IMR-90 (cell line): Measurements from ENCODE around the gene RASSF10. TPM values are rescaled to one million over a fixed set of nuclear protein-coding genes. Genes with fewer than 3 reads are reported as not detected.

Experiments used
- ATAC-seq: fragments of 200-7000 bp; cut with Tn5 transposase; 2 replicates; pipeline ENCODE4 v1.9.1; 2020; ENCODE audit warnings: low read depth, mild to moderate bottlenecking, moderate library complexity
- BruUV-seq: library from RNA; stranded (reverse); fragments of 400-500 nt; replicated peaks from 2 replicates; lab custom pipeline; 2021; lab: Mats Ljungman, UMichigan
- CTCF ChIA-PET: fragments of 300-600 bp; formaldehyde crosslinking; extraction: SDS; loops from one replicate; lab custom pipeline; 2021; ENCODE audit warnings: antibody characterized with exemption; lab: Yijun Ruan, JAX
- POLR2A ChIA-PET: fragments of 300-600 bp; sonication (Branson Sonifier 250); formaldehyde crosslinking; loops from one replicate; lab custom pipeline; 2022; ENCODE audit warnings: antibody characterized with exemption; ENCODE audit not compliant: unreplicated experiment; lab: Charles Lee
- DNase-seq: peaks from one replicate; pipeline ENCODE4 v3.0.0; 2013
- H2AFZ ChIP-seq: replicated peaks from 2 replicates; pipeline ENCODE3; 2013; ENCODE audit warnings: low read length, mild to moderate bottlenecking; ENCODE audit not compliant: poor library complexity
- H2AK5ac ChIP-seq: 2 replicates; pipeline ENCODE4 v1.6.1; 2013; ENCODE audit warnings: low read depth, low read length, inconsistent platforms
- H2AK9ac ChIP-seq: replicated peaks from 2 replicates; pipeline ENCODE3; 2013; ENCODE audit warnings: mild to moderate bottlenecking, low read depth, low read length, moderate library complexity; ENCODE audit not compliant: poor library complexity
- H2BK120ac ChIP-seq: 2 replicates; pipeline ENCODE4 v1.6.1; 2013; ENCODE audit warnings: low read depth, low read length, inconsistent platforms
- H2BK15ac ChIP-seq: 3 replicates; pipeline ENCODE4 v1.6.1; 2013; ENCODE audit warnings: low read depth, low read length, inconsistent platforms
- H2BK20ac ChIP-seq: 2 replicates; pipeline ENCODE4 v1.6.1; 2013; ENCODE audit warnings: low read depth, mild to moderate bottlenecking, inconsistent platforms, low read length, moderate library complexity
- H2BK5ac ChIP-seq: 2 replicates; pipeline ENCODE4 v1.6.1; 2013; ENCODE audit warnings: mild to moderate bottlenecking, low read depth, low read length, inconsistent platforms; ENCODE audit not compliant: poor library complexity, severe bottlenecking
- H3K14ac ChIP-seq: replicated peaks from 2 replicates; pipeline ENCODE4 v1.6.1; 2013; ENCODE audit warnings: low read depth, low read length, inconsistent platforms
- H3K18ac ChIP-seq: 2 replicates; pipeline ENCODE4 v1.6.1; 2013; ENCODE audit warnings: low read depth, low read length, control low read depth
- H3K23ac ChIP-seq: 2 replicates; pipeline ENCODE4 v1.6.1; 2013; ENCODE audit warnings: low read depth, low read length, inconsistent platforms
- H3K27ac ChIP-seq: 2 replicates; pipeline ENCODE4 v1.5.1; 2013; ENCODE audit warnings: mild to moderate bottlenecking, control low read depth, low read length; ENCODE audit not compliant: insufficient read depth
- H3K27me3 ChIP-seq: 2 replicates; pipeline ENCODE4 v1.6.1; 2013; ENCODE audit warnings: low read length; ENCODE audit not compliant: control insufficient read depth, insufficient read depth
- H3K36me3 ChIP-seq: 2 replicates; pipeline ENCODE4 v1.6.1; 2013; ENCODE audit warnings: low read length, mixed read lengths; ENCODE audit not compliant: control insufficient read depth, insufficient read depth
- H3K4ac ChIP-seq: 2 replicates; pipeline ENCODE4 v1.6.1; 2013; ENCODE audit warnings: low read depth, low read length, inconsistent platforms
- H3K4me1 ChIP-seq: 2 replicates; pipeline ENCODE4 v1.6.1; 2013; ENCODE audit warnings: low read length, mixed read lengths; ENCODE audit not compliant: control insufficient read depth, insufficient read depth
- H3K4me2 ChIP-seq: 2 replicates; pipeline ENCODE4 v1.6.1; 2013; ENCODE audit warnings: low read depth, mild to moderate bottlenecking, control low read depth, low read length, moderate library complexity
- H3K4me3 ChIP-seq: 2 replicates; pipeline ENCODE4 v1.5.1; 2013; ENCODE audit warnings: low read depth, mild to moderate bottlenecking, control low read depth, low read length, moderate library complexity; ENCODE audit not compliant: insufficient read depth
- H3K56ac ChIP-seq: 2 replicates; pipeline ENCODE4 v1.6.1; 2013; ENCODE audit warnings: low read length, inconsistent platforms; ENCODE audit not compliant: insufficient read depth; ENCODE audit errors: extremely low read depth
- H3K79me1 ChIP-seq, 2 experiments: 2 replicates each; pipeline ENCODE4 v1.6.1; 2013; ENCODE audit warnings: low read length in 2 of 2, inconsistent platforms in 1 of 2, low read depth in 1 of 2
- H3K9ac ChIP-seq: 2 replicates; pipeline ENCODE4 v1.6.1; 2013; ENCODE audit warnings: low read depth, low read length, control low read depth
- H3K9me1 ChIP-seq: 2 replicates; pipeline ENCODE4 v1.6.1; 2013; ENCODE audit warnings: low read length, inconsistent platforms; ENCODE audit not compliant: insufficient read depth
- H3K9me3 ChIP-seq: 2 replicates; pipeline ENCODE4 v1.6.1; 2013; ENCODE audit warnings: low read length; ENCODE audit not compliant: control insufficient read depth, insufficient read depth
- H4K20me1 ChIP-seq: 2 replicates; pipeline ENCODE4 v1.6.1; 2013; ENCODE audit warnings: low read length, inconsistent platforms; ENCODE audit not compliant: insufficient read depth
- H4K5ac ChIP-seq: 2 replicates; pipeline ENCODE4 v1.6.1; 2013; ENCODE audit warnings: mild to moderate bottlenecking, low read depth, low read length, control low read depth
- H4K8ac ChIP-seq, 2 experiments: 2 replicates each; pipeline ENCODE4 v1.6.1; 2013; ENCODE audit warnings: low read depth in 2 of 2, low read length in 2 of 2, control low read depth in 1 of 2, inconsistent platforms in 1 of 2
- H4K91ac ChIP-seq: 2 replicates; pipeline ENCODE4 v1.6.1; 2013; ENCODE audit warnings: low read depth, low read length, inconsistent platforms; ENCODE audit not compliant: insufficient read depth
- BHLHE40 ChIP-seq: fragments of 150-350 bp; IDR thresholded peaks from 2 replicates; pipeline ENCODE4 v1.6.1; 2016; ENCODE audit warnings: mild to moderate bottlenecking, low read depth, low read length
- CEBPB ChIP-seq: IDR thresholded peaks from 2 replicates; pipeline ENCODE4 v1.6.1; 2012; ENCODE audit warnings: low read depth, low read length, improper control_type of control experiment
- MAZ ChIP-seq: IDR thresholded peaks from 2 replicates; pipeline ENCODE4 v1.6.1; 2012; ENCODE audit warnings: low read depth, mild to moderate bottlenecking, low read length, improper control_type of control experiment, moderate library complexity, borderline replicate concordance
- MXI1 ChIP-seq: IDR thresholded peaks from 2 replicates; pipeline ENCODE4 v1.6.1; 2012; ENCODE audit warnings: low read depth, mild to moderate bottlenecking, low read length, moderate library complexity, borderline replicate concordance
- NFE2L2 ChIP-seq: fragments of 150-350 bp; IDR thresholded peaks from 2 replicates; pipeline ENCODE4 v1.6.1; 2016; ENCODE audit warnings: low read depth, mild to moderate bottlenecking, low read length
- POLR2A ChIP-seq: IDR thresholded peaks from 2 replicates; pipeline ENCODE4 v1.6.1; 2012; ENCODE audit warnings: mild to moderate bottlenecking, low read depth, low read length
- RFX5 ChIP-seq: IDR thresholded peaks from 2 replicates; pipeline ENCODE4 v1.8.0; 2012; ENCODE audit warnings: low read depth, mild to moderate bottlenecking, low read length, moderate library complexity
- SMC3 ChIP-seq: fragments of 150-350 bp; IDR thresholded peaks from 2 replicates; pipeline ENCODE4 v1.6.1; 2016; ENCODE audit warnings: low read depth, mild to moderate bottlenecking, antibody characterized with exemption, low read length, moderate library complexity
- WGBS, 2 experiments: methylation state at CpG; one replicate each; pipeline versions ENCODE4 v1.1.5 to v1.1.7; 2013; ENCODE audit warnings: missing lambda C conversion rate in 2 of 2; ENCODE audit not compliant: insufficient read length in 1 of 2; ENCODE audit errors: extremely low coverage in 2 of 2; 5-methylcytosine and 5-hydroxymethylcytosine counted together
- dilution Hi-C: fragments of 300-500 bp; cut with HindIII; formaldehyde crosslinking; loops from one replicate; pipeline ENCODE4 v1.14.3; 2018; ENCODE audit warnings: low sequenced_read_pairs; ENCODE audit not compliant: unreplicated experiment
- in situ Hi-C: fragments of 300-500 bp; cut with MboI; formaldehyde crosslinking; loops from 3 replicates; pipeline ENCODE4 v1.14.3; 2019; ENCODE audit warnings: low sequenced_read_pairs, inconsistent platforms, mixed read lengths
- intact Hi-C: fragments of 100-400 bp; cut with micrococcal nuclease; formaldehyde crosslinking; loops from 2 replicates; pipeline ENCODE4 v1.10.0; 2022
- polyA plus RNA-seq, 3 experiments: library from polyadenylated mRNA; depleted of rRNA; stranded (reverse); fragments of >200 nt; gene quantifications; 2 replicates each; pipeline ENCODE4 v1.2.3, GENCODE V29; 2012; ENCODE audit warnings: low replicate concordance in 1 of 3
- total RNA-seq: library from RNA; depleted of rRNA; stranded (reverse); fragments of >200 nt; gene quantifications from 2 replicates; pipeline ENCODE4 v1.2.3, GENCODE V29; 2012
- TF ChIP-seq, protein P1 (sequence below): fragments of 150-350 bp; IDR thresholded peaks from 2 replicates; pipeline ENCODE4 v1.6.1; 2017; ENCODE audit warnings: mild to moderate bottlenecking, antibody characterized with exemption, low read length, low read depth
- TF ChIP-seq, protein P2 (sequence below): conservative IDR thresholded peaks from 2 replicates; pipeline ENCODE4 v1.5.1; 2012; ENCODE audit warnings: mild to moderate bottlenecking, low read depth, low read length, improper control_type of control experiment

Gene RASSF10
- total and polyA plus RNA-seq, 2 of the 4 experiments (the other 2 are of a cell fraction): not detected

DNA sequence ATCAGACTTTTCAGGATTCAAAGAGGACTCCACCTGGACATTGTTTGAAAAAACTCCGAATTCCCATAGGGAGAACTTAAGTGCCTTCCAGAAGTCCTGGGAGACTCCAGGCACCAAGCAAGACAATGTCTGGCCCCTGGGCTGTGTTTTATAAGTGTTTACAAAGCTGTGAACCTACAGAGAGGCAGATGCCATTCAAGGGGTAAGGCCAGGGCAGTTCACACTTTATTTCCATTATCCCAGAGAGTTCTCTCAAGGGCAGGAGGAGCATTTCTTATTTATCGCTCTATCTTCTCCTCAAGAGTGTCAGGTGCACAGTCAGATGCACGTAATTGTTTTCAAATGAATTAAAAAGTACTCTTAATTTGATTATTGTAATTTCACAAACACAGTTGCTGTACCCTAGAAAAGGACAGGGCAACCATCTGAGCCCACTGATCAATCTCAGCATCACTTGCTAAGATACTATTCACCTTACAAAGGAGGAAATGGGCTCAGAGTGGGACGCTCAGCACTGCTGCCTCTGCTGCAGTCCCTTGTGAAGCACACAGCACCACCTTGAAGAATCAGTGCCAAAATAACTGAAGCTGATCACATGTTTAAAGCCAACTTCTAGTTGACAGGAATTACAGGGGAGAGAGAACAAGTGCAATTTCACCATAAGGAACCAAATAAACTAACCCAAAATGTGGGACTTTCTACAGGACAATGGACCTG, 35.0 kb downstream of the RASSF10 start:
- Histone ChIP-seq H3K9me3 (no peaks in the 10 kb centered on the region), H3K36me3 (no peaks in the 10 kb centered on the region), H4K20me1 (no peaks in the 10 kb centered on the region), H3K56ac (no peak overlapping the region), H3K9me1 (0 out of 2 replicates have a peak, but pooled peaks cover 2% of the 10 kb centered on the region), H3K18ac (no peak overlapping the region), H2BK20ac (no peak overlapping the region), H3K27ac (no peak overlapping the region), H2BK120ac (no peak overlapping the region), H3K23ac (no peak overlapping the region), H3K4me3 (no peak overlapping the region), H4K91ac (no peak overlapping the region), H2BK15ac (no peak overlapping the region), H3K9ac (no peak overlapping the region), H3K4me2 (no peak overlapping the region), H3K14ac (no peak overlapping the region), H2BK5ac (no peak overlapping the region), H4K5ac (no peak overlapping the region), H3K4ac (no peak overlapping the region), H2AK5ac (no peak overlapping the region), H4K8ac (no peak overlapping the region), H3K27me3 (peaks cover 49% of the 10 kb centered on the region), H2AK9ac (no peak overlapping the region), H3K4me1 (no peaks in the 10 kb centered on the region), H3K79me1 (no peaks in the 10 kb centered on the region), H2AFZ (no peak overlapping the region)
- dilution Hi-C loops (no loop called here), in situ Hi-C loops (no loop called here), intact Hi-C loops (no loop called here)
- WGBS, 2 experiments: 80% methylated on average over 1 of the region's 4 CpGs; no CpG with 5 or more reads in 1 of the 2 experiments
- ChIA-PET CTCF (no interaction called here), POLR2A (no interaction called here)
- no peak for ATAC-seq
- DNase-seq: no peak
- BruUV-seq: no TSS peak
- TF ChIP-seq RFX5 (no peak), MXI1 (no peak), NFE2L2 (no peak), POLR2A (no peak), SMC3 (no peak), CEBPB (no peak), MAZ (no peak), BHLHE40 (no peak)
- TF ChIP-seq, protein P1, sequence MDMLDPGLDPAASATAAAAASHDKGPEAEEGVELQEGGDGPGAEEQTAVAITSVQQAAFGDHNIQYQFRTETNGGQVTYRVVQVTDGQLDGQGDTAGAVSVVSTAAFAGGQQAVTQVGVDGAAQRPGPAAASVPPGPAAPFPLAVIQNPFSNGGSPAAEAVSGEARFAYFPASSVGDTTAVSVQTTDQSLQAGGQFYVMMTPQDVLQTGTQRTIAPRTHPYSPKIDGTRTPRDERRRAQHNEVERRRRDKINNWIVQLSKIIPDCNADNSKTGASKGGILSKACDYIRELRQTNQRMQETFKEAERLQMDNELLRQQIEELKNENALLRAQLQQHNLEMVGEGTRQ: no peak
- TF ChIP-seq, protein P2, sequence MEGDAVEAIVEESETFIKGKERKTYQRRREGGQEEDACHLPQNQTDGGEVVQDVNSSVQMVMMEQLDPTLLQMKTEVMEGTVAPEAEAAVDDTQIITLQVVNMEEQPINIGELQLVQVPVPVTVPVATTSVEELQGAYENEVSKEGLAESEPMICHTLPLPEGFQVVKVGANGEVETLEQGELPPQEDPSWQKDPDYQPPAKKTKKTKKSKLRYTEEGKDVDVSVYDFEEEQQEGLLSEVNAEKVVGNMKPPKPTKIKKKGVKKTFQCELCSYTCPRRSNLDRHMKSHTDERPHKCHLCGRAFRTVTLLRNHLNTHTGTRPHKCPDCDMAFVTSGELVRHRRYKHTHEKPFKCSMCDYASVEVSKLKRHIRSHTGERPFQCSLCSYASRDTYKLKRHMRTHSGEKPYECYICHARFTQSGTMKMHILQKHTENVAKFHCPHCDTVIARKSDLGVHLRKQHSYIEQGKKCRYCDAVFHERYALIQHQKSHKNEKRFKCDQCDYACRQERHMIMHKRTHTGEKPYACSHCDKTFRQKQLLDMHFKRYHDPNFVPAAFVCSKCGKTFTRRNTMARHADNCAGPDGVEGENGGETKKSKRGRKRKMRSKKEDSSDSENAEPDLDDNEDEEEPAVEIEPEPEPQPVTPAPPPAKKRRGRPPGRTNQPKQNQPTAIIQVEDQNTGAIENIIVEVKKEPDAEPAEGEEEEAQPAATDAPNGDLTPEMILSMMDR: no peak
